GM19468 (cell line): ENCODE measurements around the gene CDH8.

Experiments used
- ATAC-seq: cut with Tn5 transposase; IDR thresholded peaks from one replicate; pipeline ENCODE4 v1.9.1; 2021; ENCODE audit warnings: mild to moderate bottlenecking, moderate library complexity, moderate number of reproducible peaks; ENCODE audit not compliant: unreplicated experiment; ENCODE audit errors: extremely low read depth

CDH8 gene

GRCh38 chr16:61877436-61877835, 158.8 kb downstream of the CDH8 start:
- ATAC-seq, result no peak

GRCh38 chr16:61872778-61873119, 163.5 kb downstream of the CDH8 start:
- no peak for ATAC-seq

GRCh38 chr16:61871837-61872777, 164.1 kb downstream of the CDH8 start:
- ATAC-seq, result no peak

GRCh38 chr16:61862221-61863155, 173.8 kb downstream of the CDH8 start:
- no peak for ATAC-seq

GRCh38 chr16:61858988-61859387, 177.2 kb downstream of the CDH8 start:
- no peak for ATAC-seq

- no peak for ATAC-seq
These were observed 193.6 kb downstream of the CDH8 start for GRCh38 chr16:61842666-61843065.

- ATAC-seq, result no peak
These were observed 199.3 kb downstream of the CDH8 start for GRCh38 chr16:61836804-61837393.

- ATAC-seq, result no peak
These were observed 202.2 kb downstream of the CDH8 start for GRCh38 chr16:61834082-61834481.

GRCh38 chr16:61831351-61831917, 204.8 kb downstream of the CDH8 start:
- ATAC-seq, result no peak

- ATAC-seq, result no peak
These were observed 206.6 kb downstream of the CDH8 start for GRCh38 chr16:61829631-61830030.

- no peak for ATAC-seq
These were observed 212.9 kb downstream of the CDH8 start for GRCh38 chr16:61823326-61823725.

GRCh38 chr16:61820820-61821219, 215.4 kb downstream of the CDH8 start:
- ATAC-seq, result no peak

- ATAC-seq, result no peak
These were observed 215.8 kb downstream of the CDH8 start for GRCh38 chr16:61820398-61820797.

GRCh38 chr16:61818850-61819249, 217.4 kb downstream of the CDH8 start:
- no peak for ATAC-seq

GRCh38 chr16:61817583-61818278, 218.5 kb downstream of the CDH8 start:
- no peak for ATAC-seq

- ATAC-seq, result no peak
These were observed 221.4 kb downstream of the CDH8 start for GRCh38 chr16:61814726-61815347.

GRCh38 chr16:61813339-61813738, 222.9 kb downstream of the CDH8 start:
- no peak for ATAC-seq

- no peak for ATAC-seq
These were observed 224.0 kb downstream of the CDH8 start for GRCh38 chr16:61812251-61812650.

GRCh38 chr16:61807551-61807950, 228.7 kb downstream of the CDH8 start:
- no peak for ATAC-seq
